Kidney (tissue), 14 donors: Measurements from ENCODE around the gene EBF4. TPM values are rescaled to one million over a fixed set of nuclear protein-coding genes. Genes with fewer than 3 reads are reported as not detected.
"Not testable (repeated sequence)": the region's sequence is repeated elsewhere in the genome, so short reads cannot be mapped to it uniquely, and the experiment has no call there.

ENCODE experiments used
- DNase-seq, 5 donors: peaks; one replicate each; pipeline ENCODE4 v3.0.0-alpha.2; 2013 to 2020
- FAIRE-seq: peaks from 2 replicates; lab custom pipeline; 2012; peaks lifted over from hg19 to GRCh38; lab: Jason Lieb, UNC
- H3K27ac ChIP-seq, 2 donors: one replicate each; pipeline ENCODE4 v1.7.0; 2013; ENCODE audit warnings: low read depth in 2 of 2, low read length in 2 of 2, inconsistent platforms in 1 of 2
- H3K27me3 ChIP-seq: one replicate; pipeline ENCODE4 v1.7.1; 2013; ENCODE audit warnings: low read length, inconsistent platforms; ENCODE audit not compliant: control insufficient read depth, insufficient read depth
- H3K36me3 ChIP-seq, 3 donors: one replicate each; pipeline versions ENCODE4 v1.7.0 to v1.7.1; 2013; ENCODE audit warnings: low read length in 3 of 3, control low read depth in 1 of 3, inconsistent platforms in 1 of 3; ENCODE audit not compliant: insufficient read depth in 3 of 3, control insufficient read depth in 2 of 3
- H3K4me1 ChIP-seq, 3 donors: one replicate each; pipeline versions ENCODE4 v1.7.0 to v1.7.1; 2013; ENCODE audit warnings: low read length in 3 of 3, inconsistent platforms in 1 of 3, low read depth in 1 of 3; ENCODE audit not compliant: control insufficient read depth in 2 of 3, insufficient read depth in 2 of 3
- H3K4me3 ChIP-seq, 3 donors: one replicate each; pipeline versions ENCODE4 v1.7.0 to v1.8.1; 2013; ENCODE audit warnings: low read length in 3 of 3, control low read depth in 1 of 3, inconsistent platforms in 1 of 3
- H3K9ac ChIP-seq, 3 donors: one replicate each; pipeline versions ENCODE4 v1.7.0 to v1.7.1; 2013; ENCODE audit warnings: low read length in 3 of 3, control low read depth in 1 of 3, inconsistent platforms in 1 of 3
- H3K9me3 ChIP-seq, 3 donors: one replicate each; pipeline versions ENCODE4 v1.7.0 to v1.7.1; 2013; ENCODE audit warnings: low read length in 3 of 3, control low read depth in 1 of 3, inconsistent platforms in 1 of 3; ENCODE audit not compliant: control insufficient read depth in 2 of 3, insufficient read depth in 1 of 3
- CTCF ChIP-seq: IDR thresholded peaks from 3 replicates; pipeline ENCODE4 v1.5.1; 2012; ENCODE audit warnings: mild to moderate bottlenecking, moderate library complexity, borderline replicate concordance; ENCODE audit not compliant: insufficient read depth; ENCODE audit errors: extremely low read depth
- intact Hi-C: fragments of 100-400 bp; cut with DNase I; formaldehyde crosslinking; loops from one replicate; pipeline ENCODE4 v1.11.1; 2022
- polyA plus RNA-seq: library from polyadenylated mRNA; stranded (reverse); fragments of 350-450 nt; fragmentation: Illumina TruSeq; extraction: RNeasy Lipid Tissue Mini Kit (QIAGEN cat#74804); gene quantifications from one replicate; pipeline ENCODE4 v1.2.3, GENCODE V29; 2014; ENCODE audit warnings: low read depth, low replicate concordance; ENCODE audit not compliant: insufficient read depth
- total RNA-seq: library from RNA; stranded (reverse); fragmentation: NEBNext Ultra II Directional; extraction: Animal tissue kit (Norgen Biotek cat#: 25700); gene quantifications from one replicate; pipeline ENCODE4 v1.2.1, GENCODE V29; 2021
- donor health status: control.
- donor health status: control.
- donor health status: control.
- donor health status: control.
- donor health status: control.
- donor health status: DM: yes; HTN: yes; CAD: no.
- donor health status: Normal renal cell carcinoma (clear cell type).

Gene EBF4
- total and polyA plus RNA-seq, 2 donors from 2014 or later, result 8.8 to 10.2 TPM

DNA sequence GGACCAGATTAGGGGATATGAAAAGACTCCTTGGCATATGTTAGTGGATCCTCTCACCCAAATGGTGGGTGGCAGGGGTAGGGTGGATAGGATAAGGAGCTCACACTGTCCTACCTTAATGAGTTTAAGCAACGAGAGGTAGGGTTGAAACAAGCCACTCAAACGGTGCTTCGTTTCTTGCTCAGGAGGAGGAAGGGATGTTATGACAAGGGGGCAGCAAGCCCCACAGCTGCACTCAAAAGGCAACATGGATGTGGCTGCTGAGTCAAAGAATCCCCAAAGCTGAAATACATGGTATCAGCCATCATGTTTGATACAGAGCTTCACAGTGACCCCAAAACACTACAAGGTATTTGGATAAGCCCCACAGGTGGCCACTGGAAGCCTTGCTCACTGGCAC, 20.1 kb upstream of the EBF4 start:
- FAIRE-seq, result no peak
- Histone ChIP-seq H3K4me1 (no peaks in the 10 kb centered on the region), H3K4me3 (no peak overlapping the region), H3K27ac (no peak overlapping the region), H3K9ac (no peak overlapping the region), H3K9me3 (no peaks in the 10 kb centered on the region), H3K36me3 (no peaks in the 10 kb centered on the region), H3K27me3 (no peaks in the 10 kb centered on the region)
- DNase-seq, result no peak
- intact Hi-C loops, result no loop called here
- no peak for TF ChIP-seq CTCF

- FAIRE-seq, result no peak
- Histone ChIP-seq H3K27me3 (no peaks in the 10 kb centered on the region), H3K4me1 (no peaks in the 10 kb centered on the region), H3K9ac (no peak overlapping the region), H3K27ac (no peak overlapping the region), H3K9me3 (no peaks in the 10 kb centered on the region), H3K4me3 (no peak overlapping the region), H3K36me3 (no peaks in the 10 kb centered on the region)
- intact Hi-C loops, result no loop called here
- TF ChIP-seq CTCF, result no peak
- no peak for DNase-seq
Measured at GRCh38 chr20:2673453-2673852, 19.1 kb upstream of the EBF4 start.

- DNase-seq (no peak), FAIRE-seq (no peak)
- no peak overlapping the region for H3K4me3 ChIP-seq
- no peak overlapping the region for H3K9ac ChIP-seq
- H3K27ac ChIP-seq, result no peak overlapping the region
- intact Hi-C loops, result no loop called here
- no peaks in the 10 kb centered on the region for H3K36me3 ChIP-seq
- H3K27me3 ChIP-seq, result no peaks in the 10 kb centered on the region
- no peaks in the 10 kb centered on the region for H3K4me1 ChIP-seq
- TF ChIP-seq CTCF, result no peak
- no peaks in the 10 kb centered on the region for H3K9me3 ChIP-seq
Measured at GRCh38 chr20:2680046-2680445, 12.5 kb upstream of the EBF4 start.

DNA sequence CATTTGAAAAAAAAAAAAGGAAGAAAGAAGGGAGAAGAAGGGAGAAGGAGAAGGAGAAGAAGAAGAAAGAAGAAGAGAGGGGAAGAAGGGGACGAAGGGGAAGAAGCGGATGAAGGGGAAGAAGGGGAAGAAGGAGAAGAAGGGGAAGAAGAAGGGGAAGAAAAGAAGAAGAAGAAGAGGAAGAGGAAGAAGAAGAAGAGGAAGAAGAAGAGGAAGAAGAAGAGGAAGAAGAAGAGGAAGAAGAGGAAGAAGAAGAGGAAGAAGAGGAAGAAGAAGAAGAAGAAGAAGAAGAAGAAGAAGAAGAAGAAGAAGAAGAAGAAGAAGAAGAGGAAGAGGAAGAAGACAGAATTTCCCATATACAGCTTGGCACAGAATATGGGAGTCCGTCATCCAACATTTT, 10.5 kb upstream of the EBF4 start:
- intact Hi-C loops, FAIRE-seq, DNase-seq: not testable (repeated sequence)

GRCh38 chr20:2684817-2685216, 7.8 kb upstream of the EBF4 start:
- H3K9me3 ChIP-seq, H3K27ac ChIP-seq, H3K4me3 ChIP-seq, intact Hi-C loops, H3K9ac ChIP-seq, DNase-seq, H3K4me1 ChIP-seq, H3K36me3 ChIP-seq, H3K27me3 ChIP-seq, FAIRE-seq: not testable (repeated sequence)

More for the DNA sequence above, 10.5 kb upstream of the EBF4 start:
- not testable (repeated sequence) for H3K27me3 ChIP-seq, H3K4me1 ChIP-seq, H3K9me3 ChIP-seq, H3K36me3 ChIP-seq, H3K4me3 ChIP-seq, H3K27ac ChIP-seq, H3K9ac ChIP-seq
